GM23338 (cell line): ENCODE results near the gene CRKL. TPM values are rescaled to one million over a fixed set of nuclear protein-coding genes. Genes with fewer than 3 reads are reported as not detected.

Experiments
- ATAC-seq: fragments of 200-7000 bp; cut with Tn5 transposase; 3 replicates; pipeline ENCODE4 v1.9.1; 2020
- DNase-seq: peaks from one replicate; pipeline ENCODE4 v3.0.0-alpha.2; 2015; ENCODE audit warnings: low spot score
- H2AFZ ChIP-seq: fragments of 200-600 bp; sonication (generic); 2 replicates; pipeline ENCODE4 v1.8.0; 2016; ENCODE audit warnings: antibody characterized with exemption, mild to moderate bottlenecking, moderate library complexity
- H3F3A ChIP-seq: fragments of 200-600 bp; sonication (generic); replicated peaks from 2 replicates; pipeline ENCODE4 v1.8.0; 2017; ENCODE audit warnings: antibody characterized with exemption, mixed run types, low read depth
- H3K27ac ChIP-seq: fragments of 200-600 bp; sonication (generic); 2 replicates; pipeline ENCODE4 v1.6.1; 2016; ENCODE audit warnings: low read depth
- H3K27me3 ChIP-seq: fragments of 200-600 bp; sonication (generic); 2 replicates; pipeline ENCODE4 v1.8.0; 2016; ENCODE audit warnings: mild to moderate bottlenecking, mixed run types, moderate library complexity; ENCODE audit not compliant: insufficient read depth
- H3K36me3 ChIP-seq: fragments of 200-600 bp; sonication (generic); 2 replicates; pipeline ENCODE4 v1.8.0; 2016; ENCODE audit warnings: mild to moderate bottlenecking; ENCODE audit not compliant: insufficient read depth
- H3K4me1 ChIP-seq: fragments of 200-600 bp; sonication (generic); 2 replicates; pipeline ENCODE4 v1.8.0; 2016; ENCODE audit warnings: mild to moderate bottlenecking, moderate library complexity; ENCODE audit not compliant: insufficient read depth
- H3K4me2 ChIP-seq: fragments of 200-600 bp; sonication (generic); 2 replicates; pipeline ENCODE4 v1.7.1; 2017; ENCODE audit warnings: mixed run types
- H3K4me3 ChIP-seq: fragments of 200-600 bp; sonication (generic); 2 replicates; pipeline ENCODE4 v1.6.1; 2016; ENCODE audit warnings: mixed run types
- H3K79me2 ChIP-seq: fragments of 200-600 bp; sonication (generic); replicated peaks from 2 replicates; pipeline ENCODE4 v1.8.0; 2017; ENCODE audit warnings: mild to moderate bottlenecking; ENCODE audit not compliant: insufficient read depth
- H3K9me2 ChIP-seq: fragments of 200-600 bp; sonication (generic); 2 replicates; pipeline ENCODE4 v1.8.0; 2017; ENCODE audit not compliant: insufficient read depth
- H4K20me1 ChIP-seq: fragments of 200-600 bp; sonication (generic); replicated peaks from 2 replicates; pipeline ENCODE4 v1.8.0; 2017; ENCODE audit warnings: mild to moderate bottlenecking; ENCODE audit not compliant: insufficient read depth
- H3K27ac Mint-ChIP-seq: 2 replicates; pipeline ENCODE4 v1.8.0; 2020; ENCODE audit warnings: inconsistent platforms, mild to moderate bottlenecking, moderate library complexity, mixed read lengths
- H3K27me3 Mint-ChIP-seq: 3 replicates; pipeline ENCODE4 v1.8.0; 2022; ENCODE audit warnings: low read depth, mild to moderate bottlenecking, moderate library complexity, mixed read lengths, inconsistent platforms; ENCODE audit not compliant: insufficient read depth, poor library complexity
- H3K36me3 Mint-ChIP-seq: 3 replicates; pipeline ENCODE4 v1.8.0; 2021; ENCODE audit warnings: low read depth, mild to moderate bottlenecking, inconsistent platforms, moderate library complexity, mixed read lengths
- H3K4me1 Mint-ChIP-seq: 3 replicates; pipeline ENCODE4 v1.8.0; 2020; ENCODE audit warnings: mild to moderate bottlenecking, inconsistent platforms, mixed read lengths
- H3K4me3 Mint-ChIP-seq: 3 replicates; pipeline ENCODE4 v1.8.0; 2021; ENCODE audit warnings: moderate library complexity, mild to moderate bottlenecking, inconsistent platforms, mixed read lengths
- H3K9me3 Mint-ChIP-seq: 3 replicates; pipeline ENCODE4 v1.8.0; 2020; ENCODE audit warnings: moderate library complexity, mild to moderate bottlenecking, inconsistent platforms, mixed read lengths
- CREB1 ChIP-seq: fragments of 250-450 bp; sonication (Bioruptor Pico); IDR thresholded peaks from 2 replicates; pipeline ENCODE4 v1.5.0; 2020; ENCODE audit warnings: low read depth, mild to moderate bottlenecking, moderate library complexity
- EZH2phosphoT487 ChIP-seq: fragments of 200-600 bp; sonication (generic); IDR thresholded peaks from one replicate; pipeline ENCODE4 v1.8.1; 2018; ENCODE audit warnings: antibody characterized with exemption; ENCODE audit not compliant: unreplicated experiment
- NANOG ChIP-seq: IDR thresholded peaks from 2 replicates; pipeline ENCODE4 v1.6.1; 2016; ENCODE audit warnings: antibody characterized with exemption, borderline replicate concordance
- REST ChIP-seq: IDR thresholded peaks from one replicate; pipeline ENCODE4 v1.6.1; 2018; ENCODE audit warnings: antibody characterized with exemption; ENCODE audit not compliant: unreplicated experiment
- STAT1 ChIP-seq: IDR thresholded peaks from one replicate; pipeline ENCODE4 v1.6.1; 2016; ENCODE audit warnings: antibody characterized with exemption; ENCODE audit not compliant: unreplicated experiment
- ZNF331 ChIP-seq: fragments of 250-450 bp; sonication (Bioruptor Pico); IDR thresholded peaks from 2 replicates; pipeline ENCODE4 v1.5.0; 2020; ENCODE audit warnings: low read depth, mild to moderate bottlenecking, moderate library complexity
- ZNF462 ChIP-seq: fragments of 250-450 bp; sonication (Bioruptor Pico); IDR thresholded peaks from 2 replicates; pipeline ENCODE4 v1.5.0; 2020; ENCODE audit warnings: mild to moderate bottlenecking, moderate library complexity
- polyA plus RNA-seq: library from polyadenylated mRNA; unstranded; fragments of >200 nt; fragmentation: Nextera tagmentation; extraction: Ambion mirVana; gene quantifications from 2 replicates; pipeline ENCODE4 v1.2.1, GENCODE V29; 2016
- total RNA-seq: library from RNA; depleted of rRNA; stranded (reverse); fragments of >200 nt; shearing (Covaris generic); gene quantifications from 2 replicates; pipeline ENCODE4 v1.2.3, GENCODE V29; 2014

The CRKL gene
- total and polyA plus RNA-seq, 2 experiments from 2014 or later, result 39.5 to 104 TPM

- TF ChIP-seq ZNF462 (CRISPR knock-in tag), result no peak
- TF ChIP-seq REST, result no peak
- TF ChIP-seq ZNF331 (CRISPR knock-in tag), result no peak
- no peak for TF ChIP-seq STAT1
These were observed 69.2 kb downstream of the CRKL start (continued) for GRCh38 chr22:20986365-20986764.

GRCh38 chr22:20987375-20987774 is 70.2 kb downstream of the CRKL start:
- H3K4me1 ChIP-seq, result no peaks in the 10 kb centered on the region
- no peaks in the 10 kb centered on the region for H3K27me3 ChIP-seq
- H3K9me3 Mint-ChIP-seq, result no peaks in the 10 kb centered on the region
- H4K20me1 ChIP-seq, result no peaks in the 10 kb centered on the region
- no peak overlapping the region for H2AFZ ChIP-seq
- DNase-seq, result no peak
- no peak overlapping the region for H3K4me3 Mint-ChIP-seq
- no peaks in the 10 kb centered on the region for H3F3A ChIP-seq
- H3K4me2 ChIP-seq, result no peak overlapping the region
- no peak overlapping the region for H3K4me3 ChIP-seq
- peaks cover 6% of the 10 kb centered on the region; the same call in 1 of the 3 replicates for H3K36me3 Mint-ChIP-seq
- no peaks in the 10 kb centered on the region; the same call in 2 of the 3 replicates for H3K4me1 Mint-ChIP-seq
- no peaks in the 10 kb centered on the region for H3K9me2 ChIP-seq
- peaks cover 5% of the 10 kb centered on the region for H3K27me3 Mint-ChIP-seq
- H3K36me3 ChIP-seq, result no peaks in the 10 kb centered on the region
- no peaks in the 10 kb centered on the region for H3K79me2 ChIP-seq
- ATAC-seq, result no peak
- no peak overlapping the region for H3K27ac Mint-ChIP-seq
- no peak overlapping the region for H3K27ac ChIP-seq
- TF ChIP-seq EZH2phosphoT487 (no peak), REST (no peak), NANOG (no peak), CREB1 (CRISPR knock-in tag) (no peak), STAT1 (no peak)
